Posterior cingulate gyrus (tissue), 11 donors: ENCODE results near the gene TMEM18.
A peak's percentile ranks its signal among the peaks of the same experiment; 100 is the strongest.

ENCODE experiments used
- DNase-seq, 10 donors: peaks; one replicate each; pipeline versions ENCODE4 v3.0.0 to v3.0.0-alpha.2; 2020 to 2021; ENCODE audit warnings: mixed read lengths in 3 of 10
- intact Hi-C: fragments of 100-400 bp; cut with DNase I; formaldehyde crosslinking; loops from one replicate; pipeline ENCODE4 v1.15.1; 2023

The TMEM18 gene

GRCh38 chr2:655626-656025 lies 21.6 kb downstream of the TMEM18 start:
- intact Hi-C loops: no loop called here
- no peak for DNase-seq

- no peak for DNase-seq
- intact Hi-C loops: no loop called here
These were observed 22.3 kb downstream of the TMEM18 start for GRCh38 chr2:654896-655295.

GRCh38 chr2:653645-654425 lies 23.4 kb downstream of the TMEM18 start:
- DNase-seq: peak in 1 of 10 donors; percentile 58
- intact Hi-C loops: no loop called here

- no peak for DNase-seq
- intact Hi-C loops: no loop called here
These were observed 24.2 kb downstream of the TMEM18 start for GRCh38 chr2:652881-653480.

GRCh38 chr2:651951-652373 lies 25.2 kb downstream of the TMEM18 start:
- no peak for DNase-seq
- intact Hi-C loops: no loop called here

GRCh38 chr2:650343-651310 lies 26.6 kb downstream of the TMEM18 start:
- intact Hi-C loops: no loop called here
- no peak for DNase-seq

GRCh38 chr2:649426-650342 lies 27.5 kb downstream of the TMEM18 start:
- intact Hi-C loops: no loop called here
- DNase-seq: no peak

GRCh38 chr2:648476-649424 lies 28.5 kb downstream of the TMEM18 start:
- intact Hi-C loops: no loop called here
- DNase-seq: peak in 1 of 10 donors; percentile 78

GRCh38 chr2:647691-648231 lies 29.4 kb downstream of the TMEM18 start:
- intact Hi-C loops: no loop called here
- DNase-seq: peak in 1 of 10 donors; percentile 77

- intact Hi-C loops: no loop called here
- DNase-seq: no peak
These were observed 30.1 kb downstream of the TMEM18 start for GRCh38 chr2:647003-647560.

- intact Hi-C loops: no loop called here
- DNase-seq: no peak
These were observed 32.3 kb downstream of the TMEM18 start for GRCh38 chr2:644871-645270.

GRCh38 chr2:643761-644160 lies 33.4 kb downstream of the TMEM18 start:
- intact Hi-C loops: no loop called here
- DNase-seq: no peak

GRCh38 chr2:643334-643733 lies 33.9 kb downstream of the TMEM18 start:
- intact Hi-C loops: no loop called here
- peak in 1 of 10 donors; percentile 67 for DNase-seq

GRCh38 chr2:641872-642815 lies 35.1 kb downstream of the TMEM18 start:
- intact Hi-C loops: no loop called here
- DNase-seq: peak in 1 of 10 donors; percentile 67

GRCh38 chr2:641164-641871 lies 35.9 kb downstream of the TMEM18 start:
- intact Hi-C loops: no loop called here
- DNase-seq: no peak

GRCh38 chr2:639703-640102 lies 37.5 kb downstream of the TMEM18 start:
- intact Hi-C loops: loop anchor here (10.0 kb wide), 2 partner anchors 345 to 395 kb away; no protein-coding TSS in a partner anchor
- DNase-seq: peak in 1 of 10 donors; percentile 31
